ENCODE data around the gene STK24.
"Not testable (repeated sequence)": the region's sequence is repeated elsewhere in the genome, so short reads cannot be mapped to it uniquely, and the experiment has no call there.

STK24 gene

GRCh38 chr13:98415326-98416070 lies 161.4 kb downstream of the STK24 start:
- TF ChIP-seq CTCF (IDR thresholded peaks at IDR 0.05; ENCODE audit: low read depth, low read length, missing control alignments): no peak
- Histone ChIP-seq H3K27me3 (replicated peaks) (no peaks in the 10 kb centered on the region), H3K27ac (no peak overlapping the region), H3K36me3 (replicated peaks) (peaks cover 22% of the 10 kb centered on the region), H3K4me3 (ENCODE audit: low read depth, low read length) (no peak overlapping the region)
- in situ Hi-C loops (cut with HindIII; ENCODE audit: low pct_ligation_motif_present, low sequenced_read_pairs): loop anchor here (25.0 kb wide), 2 partner anchors 278 to 528 kb away; partner anchors contain the start of gene FARP1
- DNase-seq: no peak

GRCh38 chr13:98413796-98414195 lies 163.1 kb downstream of the STK24 start:
- no peak for DNase-seq
- no peak for TF ChIP-seq CTCF (IDR thresholded peaks at IDR 0.05; ENCODE audit: low read depth, low read length, missing control alignments)
- H3K4me3 ChIP-seq (ENCODE audit: low read depth, low read length): no peak overlapping the region
- in situ Hi-C loops (cut with HindIII; ENCODE audit: low pct_ligation_motif_present, low sequenced_read_pairs): loop anchor here (25.0 kb wide), 2 partner anchors 276 to 526 kb away; partner anchors contain the start of gene FARP1
- H3K27ac ChIP-seq: no peak overlapping the region
- peaks cover 29% of the 10 kb centered on the region for H3K36me3 ChIP-seq (replicated peaks)
- H3K27me3 ChIP-seq (replicated peaks): no peaks in the 10 kb centered on the region

- DNase-seq: not testable (repeated sequence)
These were observed 163.6 kb downstream of the STK24 start for GRCh38 chr13:98413278-98413677.

GRCh38 chr13:98411617-98412265 lies 165.2 kb downstream of the STK24 start:
- TF ChIP-seq CTCF (IDR thresholded peaks at IDR 0.05; ENCODE audit: low read depth, low read length, missing control alignments): no peak
- Histone ChIP-seq H3K4me3 (ENCODE audit: low read depth, low read length) (no peak overlapping the region), H3K36me3 (replicated peaks) (peaks cover 27% of the 10 kb centered on the region), H3K27ac (no peak overlapping the region), H3K27me3 (replicated peaks) (no peaks in the 10 kb centered on the region)
- no peak for DNase-seq
- in situ Hi-C loops (cut with HindIII; ENCODE audit: low pct_ligation_motif_present, low sequenced_read_pairs): loop anchor here (25.0 kb wide), 2 partner anchors 274 to 524 kb away; partner anchors contain the start of gene FARP1

More at GRCh38 chr13:98413278-98413677, 163.6 kb downstream of the STK24 start:
- H3K27ac ChIP-seq; H3K27me3 ChIP-seq (replicated peaks); H3K4me3 ChIP-seq (ENCODE audit: low read depth, low read length): not testable (repeated sequence)
- H3K36me3 ChIP-seq (replicated peaks): peaks cover 29% of the 10 kb centered on the region
- in situ Hi-C loops (cut with HindIII; ENCODE audit: low pct_ligation_motif_present, low sequenced_read_pairs): loop anchor here (25.0 kb wide), 2 partner anchors 276 to 526 kb away; partner anchors contain the start of gene FARP1

- Histone ChIP-seq H3K27ac (no peak overlapping the region), H3K27me3 (replicated peaks) (no peaks in the 10 kb centered on the region), H3K4me3 (ENCODE audit: low read depth, low read length) (no peak overlapping the region), H3K36me3 (replicated peaks) (peaks cover 25% of the 10 kb centered on the region)
- no peak for DNase-seq
- TF ChIP-seq CTCF (IDR thresholded peaks at IDR 0.05; ENCODE audit: low read depth, low read length, missing control alignments): no peak
- in situ Hi-C loops (cut with HindIII; ENCODE audit: low pct_ligation_motif_present, low sequenced_read_pairs): loop anchor here (25.0 kb wide), 2 partner anchors 274 to 524 kb away; partner anchors contain the start of gene FARP1
These were observed 165.9 kb downstream of the STK24 start for GRCh38 chr13:98411013-98411412.

- in situ Hi-C loops (cut with HindIII; ENCODE audit: low pct_ligation_motif_present, low sequenced_read_pairs): loop anchor here (25.0 kb wide), 2 partner anchors 273 to 523 kb away; partner anchors contain the start of gene FARP1
- TF ChIP-seq CTCF (IDR thresholded peaks at IDR 0.05; ENCODE audit: low read depth, low read length, missing control alignments): no peak
- no peak overlapping the region for H3K4me3 ChIP-seq (ENCODE audit: low read depth, low read length)
These were observed 166.3 kb downstream of the STK24 start for GRCh38 chr13:98410612-98411011.

More at GRCh38 chr13:98410612-98411011, 166.3 kb downstream of the STK24 start:
- no peak for DNase-seq
- H3K36me3 ChIP-seq (replicated peaks): peaks cover 23% of the 10 kb centered on the region
- no peak overlapping the region for H3K27ac ChIP-seq
- H3K27me3 ChIP-seq (replicated peaks): no peaks in the 10 kb centered on the region
